Renal pelvis (tissue), 4 donors: ENCODE data around the gene KLF13. TPM values are rescaled to one million over a fixed set of nuclear protein-coding genes. Genes with fewer than 3 reads are reported as not detected.
A peak's percentile ranks its signal among the peaks of the same experiment; 100 is the strongest.

Experiments
- DNase-seq: peaks from one replicate; pipeline ENCODE4 v3.0.0-alpha.2; 2013
- polyA plus RNA-seq, 3 donors: library from polyadenylated mRNA; unstranded; fragments of 120-200 nt; gene quantifications; one replicate each; pipeline ENCODE4 v1.2.1, GENCODE V29; 2013; ENCODE audit not compliant: insufficient read length in 3 of 3

KLF13 gene
- polyA plus RNA-seq, 3 donors, result 69.1 to 71.2 (median 71.0) TPM

GRCh38 chr15:31296646-31297574, 29.7 kb upstream of the KLF13 start:
- no peak for DNase-seq

- no peak for DNase-seq
These were observed 28.8 kb upstream of the KLF13 start for GRCh38 chr15:31297575-31298456.

- DNase-seq, result no peak
These were observed 27.9 kb upstream of the KLF13 start for GRCh38 chr15:31298707-31299172.

GRCh38 chr15:31300208-31300661, 26.4 kb upstream of the KLF13 start:
- no peak for DNase-seq

GRCh38 chr15:31300981-31301672, 25.5 kb upstream of the KLF13 start:
- DNase-seq, result no peak

- DNase-seq, result no peak
These were observed 25.0 kb upstream of the KLF13 start for GRCh38 chr15:31301673-31301990.

- no peak for DNase-seq
These were observed 24.5 kb upstream of the KLF13 start for GRCh38 chr15:31302029-31302657.

- DNase-seq, result no peak
These were observed 23.6 kb upstream of the KLF13 start for GRCh38 chr15:31302778-31303725.

- no peak for DNase-seq
These were observed 22.6 kb upstream of the KLF13 start for GRCh38 chr15:31303726-31304648.

GRCh38 chr15:31304751-31305365, 21.8 kb upstream of the KLF13 start:
- DNase-seq, result peak; percentile 43

GRCh38 chr15:31305375-31305774, 21.3 kb upstream of the KLF13 start:
- no peak for DNase-seq

GRCh38 chr15:31305796-31306425, 20.7 kb upstream of the KLF13 start:
- DNase-seq, result no peak

- no peak for DNase-seq
These were observed 20.0 kb upstream of the KLF13 start for GRCh38 chr15:31306426-31307269.

GRCh38 chr15:31307270-31308184, 19.1 kb upstream of the KLF13 start:
- no peak for DNase-seq

GRCh38 chr15:31308185-31308639, 18.4 kb upstream of the KLF13 start:
- DNase-seq, result no peak
